K562 (cell line): Measurements from ENCODE around the gene NUDT2. TPM values are rescaled to one million over a fixed set of nuclear protein-coding genes. Genes with fewer than 3 reads are reported as not detected.

ENCODE experiments used
- ARID3A ChIP-seq: IDR thresholded peaks from 2 replicates; pipeline ENCODE4 v1.6.1; 2012; ENCODE audit warnings: low read depth, low read length, improper control_type of control experiment, borderline replicate concordance
- CBFA2T3 ChIP-seq: fragments of 450-650 bp; IDR thresholded peaks from 2 replicates; pipeline ENCODE4 v1.6.1; 2017
- CREM ChIP-seq: IDR thresholded peaks from 2 replicates; pipeline ENCODE4 v1.6.1; 2014; ENCODE audit warnings: antibody characterized with exemption, low read depth
- ERF ChIP-seq: fragments of 450-650 bp; formaldehyde crosslinking; IDR thresholded peaks from 2 replicates; pipeline ENCODE4 v1.4.0; 2020; ENCODE audit warnings: mild to moderate bottlenecking, mixed read lengths
- FOXJ3 ChIP-seq: sonication (generic); formaldehyde crosslinking; IDR thresholded peaks from 2 replicates; pipeline ENCODE4 v1.4.0; 2020; ENCODE audit warnings: mild to moderate bottlenecking, missing genetic modification reagents
- HDGF ChIP-seq: fragments of 450-650 bp; IDR thresholded peaks from 2 replicates; pipeline ENCODE4 v1.6.1; 2016
- HMG20A ChIP-seq: fragments of 450-650 bp; formaldehyde crosslinking; conservative IDR thresholded peaks from 2 replicates; pipeline ENCODE4 v1.4.0; 2020; ENCODE audit warnings: mild to moderate bottlenecking, mixed read lengths
- HMG20B ChIP-seq: fragments of 250-450 bp; sonication (Bioruptor Pico); IDR thresholded peaks from 2 replicates; pipeline ENCODE4 v1.5.0; 2021; ENCODE audit warnings: mild to moderate bottlenecking
- JUN ChIP-seq, 2 experiments: sonication (generic) in 1 of 2; formaldehyde crosslinking in 1 of 2; IDR thresholded peaks; 2 replicates each; pipeline versions ENCODE4 v1.6.1 to v1.8.0; 2012 to 2022; ENCODE audit warnings: borderline replicate concordance in 2 of 2, mild to moderate bottlenecking in 2 of 2, improper control_type of control experiment in 1 of 2, low read depth in 1 of 2, low read length in 1 of 2, missing genetic modification reagents in 1 of 2
- MAFK ChIP-seq: IDR thresholded peaks from 2 replicates; pipeline ENCODE4 v1.6.1; 2011; ENCODE audit warnings: low read length, improper control_type of control experiment
- MLX ChIP-seq, 2 experiments: fragments of 450-650 bp in 1 of 2; sonication (generic) in 1 of 2; formaldehyde crosslinking; conservative IDR thresholded peaks; 2 replicates each; pipeline versions ENCODE4 v1.4.0 to v1.8.1; 2020 to 2022; ENCODE audit warnings: mild to moderate bottlenecking in 1 of 2, missing genetic modification reagents in 1 of 2
- POLR2A ChIP-seq: fragments of 450-650 bp; conservative IDR thresholded peaks from 2 replicates; pipeline ENCODE4 v1.6.1; 2016
- POLR2G ChIP-seq: fragments of 200-400 bp; formaldehyde crosslinking; IDR thresholded peaks from 2 replicates; pipeline ENCODE4 v1.6.1; 2017; ENCODE audit warnings: low read depth, mild to moderate bottlenecking, antibody characterized with exemption, low read length, moderate library complexity
- TOE1 ChIP-seq, 2 experiments: fragments of 450-650 bp in 1 of 2; sonication (generic) in 1 of 2; formaldehyde crosslinking in 1 of 2; IDR thresholded peaks; 2 replicates each; pipeline versions ENCODE4 v1.7.1 to v1.8.0; 2016 to 2022; ENCODE audit warnings: borderline replicate concordance in 2 of 2, mild to moderate bottlenecking in 2 of 2, antibody characterized with exemption in 1 of 2, inconsistent platforms in 1 of 2, low read depth in 1 of 2, missing genetic modification reagents in 1 of 2, moderate library complexity in 1 of 2
- USF2 ChIP-seq: sonication (generic); formaldehyde crosslinking; IDR thresholded peaks from 2 replicates; pipeline ENCODE4 v1.5.0; 2020; ENCODE audit warnings: missing genetic modification reagents
- XRCC5 ChIP-seq: fragments of 200-400 bp; formaldehyde crosslinking; IDR thresholded peaks from 2 replicates; pipeline ENCODE4 v1.6.1; 2017; ENCODE audit warnings: low read depth, mild to moderate bottlenecking, low read length
- YY1 ChIP-seq, 3 experiments: IDR thresholded peaks; 2 replicates each; pipeline ENCODE4 v1.6.1; 2011; ENCODE audit warnings: low read length in 2 of 3, mild to moderate bottlenecking in 2 of 3, moderate library complexity in 2 of 3, borderline replicate concordance in 1 of 3, control low read depth in 1 of 3, low read depth in 1 of 3; ENCODE audit not compliant: insufficient read depth in 3 of 3, insufficient replicate concordance in 2 of 3, control insufficient read depth in 1 of 3, insufficient read length in 1 of 3; ENCODE audit errors: extremely low read depth in 1 of 3
- ZBTB5 ChIP-seq: fragments of 450-650 bp; IDR thresholded peaks from 2 replicates; pipeline ENCODE4 v1.6.1; 2017; ENCODE audit warnings: antibody characterized with exemption
- ZKSCAN3 ChIP-seq: fragments of 250-450 bp; sonication (Bioruptor Pico); IDR thresholded peaks from 2 replicates; pipeline ENCODE4 v1.4.0; 2020
- ZNF212 ChIP-seq: fragments of 450-650 bp; formaldehyde crosslinking; IDR thresholded peaks from 2 replicates; pipeline ENCODE4 v1.4.0; 2020; ENCODE audit warnings: mild to moderate bottlenecking
- ZNF282 ChIP-seq: sonication (generic); formaldehyde crosslinking; IDR thresholded peaks from 2 replicates; pipeline ENCODE4 v1.8.1; 2023; ENCODE audit warnings: missing genetic modification reagents
- ZNF561 ChIP-seq: fragments of 450-650 bp; formaldehyde crosslinking; conservative IDR thresholded peaks from 2 replicates; pipeline ENCODE4 v1.4.0; 2020; ENCODE audit warnings: mild to moderate bottlenecking, moderate library complexity
- ZNF589 ChIP-seq: fragments of 200-800 bp; sonication (Bioruptor generic); IDR thresholded peaks from 2 replicates; pipeline ENCODE4 v1.6.1; 2016; ENCODE audit warnings: low read depth, missing genetic modification characterization, missing compliant biosample characterization
- ZNF717 ChIP-seq: fragments of 250-450 bp; sonication (Bioruptor Pico); IDR thresholded peaks from 2 replicates; pipeline ENCODE4 v1.5.0; 2021
- polyA plus RNA-seq, 8 experiments: library from polyadenylated mRNA; depleted of rRNA in 4 of 8; stranded (reverse) in 5 of 8; unstranded in 3 of 8; fragments of >200 nt; fragmentation: Nextera tagmentation in 2 of 8; fragmentation: Illumina TruSeq in 1 of 8; extraction: Ambion mirVana in 2 of 8; extraction: Trizol in 1 of 8; gene quantifications; 2 replicates each; pipeline versions ENCODE4 v1.2.1 to v1.2.3, GENCODE V29; 2011 to 2014; ENCODE audit warnings: inconsistent platforms in 1 of 8, missing spikeins in 1 of 8
- total RNA-seq, 7 experiments: library from RNA; depleted of rRNA in 6 of 7; stranded (reverse); fragments of >200 nt in 6 of 7; fragmentation: Illumina TruSeq in 2 of 7; extraction: Trizol in 2 of 7; gene quantifications; 2 replicates each; pipeline versions ENCODE4 v1.2.1 to v1.2.3, GENCODE V29; 2011 to 2021; ENCODE audit warnings: low replicate concordance in 1 of 7

NUDT2 gene
- total and polyA plus RNA-seq, 9 of the 15 experiments (the other 6 are each of a cell fraction or from before 2014, with no cell fraction given) = 11.5 to 28.1 (median 19.0) TPM

- TF ChIP-seq ZNF717 (no peak), ZNF561 (no peak), POLR2A (no peak), USF2 (CRISPR knock-in tag) (no peak), MAFK (no peak), ZNF282 (no peak), ZBTB5 (no peak), CBFA2T3 (no peak), FOXJ3 (CRISPR knock-in tag) (no peak), ERF (CRISPR knock-in tag) (no peak), ZNF589 (CRISPR knock-in tag) (no peak), TOE1 (IDR thresholded peaks at IDR 0.05; ENCODE audit: borderline replicate concordance) (0 out of 2 replicates have a peak, but pooled peaks have one; percentile 48), TOE1 (CRISPR knock-in tag; IDR thresholded peaks at IDR 0.05; ENCODE audit: borderline replicate concordance, low read depth) (no peak), HMG20B (no peak), POLR2G (no peak), XRCC5 (peak; percentile 78; the same call in 1 of the 2 replicates), MLX (CRISPR knock-in tag; conservative IDR thresholded peaks at IDR 0.05) (no peak), HDGF (0 out of 2 replicates have a peak, but pooled peaks have one; percentile 59), ZKSCAN3 (CRISPR knock-in tag) (no peak), JUN (IDR thresholded peaks at IDR 0.05; ENCODE audit: borderline replicate concordance, low read depth, low read length) (no peak), JUN (CRISPR knock-in tag; IDR thresholded peaks at IDR 0.05; ENCODE audit: borderline replicate concordance) (no peak), ARID3A (no peak), HMG20A (CRISPR knock-in tag) (no peak), YY1 (IDR thresholded peaks at IDR 0.05; ENCODE audit: borderline replicate concordance in 1 of 3, control insufficient read depth in 1 of 3, extremely low read depth in 1 of 3, insufficient read depth in 3 of 3, insufficient read length in 1 of 3, insufficient replicate concordance in 2 of 3, low read depth in 1 of 3, low read length in 2 of 3) (peak in 1 of 3 experiments; percentile 27), CREM (peak; percentile 58), ZNF212 (CRISPR knock-in tag) (no peak)
These were observed 50.1 kb downstream of the NUDT2 start (continued) for GRCh38 chr9:34379334-34380033.
